GM23338 (cell line): ENCODE results near the gene EPHB2. TPM values are rescaled to one million over a fixed set of nuclear protein-coding genes. Genes with fewer than 3 reads are reported as not detected.

Experiments
- ATAC-seq: fragments of 200-7000 bp; cut with Tn5 transposase; 3 replicates; pipeline ENCODE4 v1.9.1; 2020
- DNase-seq: peaks from one replicate; pipeline ENCODE4 v3.0.0-alpha.2; 2015; ENCODE audit warnings: low spot score
- H2AFZ ChIP-seq: fragments of 200-600 bp; sonication (generic); 2 replicates; pipeline ENCODE4 v1.8.0; 2016; ENCODE audit warnings: antibody characterized with exemption, mild to moderate bottlenecking, moderate library complexity
- H3F3A ChIP-seq: fragments of 200-600 bp; sonication (generic); replicated peaks from 2 replicates; pipeline ENCODE4 v1.8.0; 2017; ENCODE audit warnings: antibody characterized with exemption, mixed run types, low read depth
- H3K27ac ChIP-seq: fragments of 200-600 bp; sonication (generic); 2 replicates; pipeline ENCODE4 v1.6.1; 2016; ENCODE audit warnings: low read depth
- H3K27me3 ChIP-seq: fragments of 200-600 bp; sonication (generic); 2 replicates; pipeline ENCODE4 v1.8.0; 2016; ENCODE audit warnings: mild to moderate bottlenecking, mixed run types, moderate library complexity; ENCODE audit not compliant: insufficient read depth
- H3K36me3 ChIP-seq: fragments of 200-600 bp; sonication (generic); 2 replicates; pipeline ENCODE4 v1.8.0; 2016; ENCODE audit warnings: mild to moderate bottlenecking; ENCODE audit not compliant: insufficient read depth
- H3K4me1 ChIP-seq: fragments of 200-600 bp; sonication (generic); 2 replicates; pipeline ENCODE4 v1.8.0; 2016; ENCODE audit warnings: mild to moderate bottlenecking, moderate library complexity; ENCODE audit not compliant: insufficient read depth
- H3K4me2 ChIP-seq: fragments of 200-600 bp; sonication (generic); 2 replicates; pipeline ENCODE4 v1.7.1; 2017; ENCODE audit warnings: mixed run types
- H3K4me3 ChIP-seq: fragments of 200-600 bp; sonication (generic); 2 replicates; pipeline ENCODE4 v1.6.1; 2016; ENCODE audit warnings: mixed run types
- H3K79me2 ChIP-seq: fragments of 200-600 bp; sonication (generic); replicated peaks from 2 replicates; pipeline ENCODE4 v1.8.0; 2017; ENCODE audit warnings: mild to moderate bottlenecking; ENCODE audit not compliant: insufficient read depth
- H3K9me2 ChIP-seq: fragments of 200-600 bp; sonication (generic); 2 replicates; pipeline ENCODE4 v1.8.0; 2017; ENCODE audit not compliant: insufficient read depth
- H4K20me1 ChIP-seq: fragments of 200-600 bp; sonication (generic); replicated peaks from 2 replicates; pipeline ENCODE4 v1.8.0; 2017; ENCODE audit warnings: mild to moderate bottlenecking; ENCODE audit not compliant: insufficient read depth
- H3K27ac Mint-ChIP-seq: 2 replicates; pipeline ENCODE4 v1.8.0; 2020; ENCODE audit warnings: inconsistent platforms, mild to moderate bottlenecking, moderate library complexity, mixed read lengths
- H3K27me3 Mint-ChIP-seq: 3 replicates; pipeline ENCODE4 v1.8.0; 2022; ENCODE audit warnings: low read depth, mild to moderate bottlenecking, moderate library complexity, mixed read lengths, inconsistent platforms; ENCODE audit not compliant: insufficient read depth, poor library complexity
- H3K36me3 Mint-ChIP-seq: 3 replicates; pipeline ENCODE4 v1.8.0; 2021; ENCODE audit warnings: low read depth, mild to moderate bottlenecking, inconsistent platforms, moderate library complexity, mixed read lengths
- H3K4me1 Mint-ChIP-seq: 3 replicates; pipeline ENCODE4 v1.8.0; 2020; ENCODE audit warnings: mild to moderate bottlenecking, inconsistent platforms, mixed read lengths
- H3K4me3 Mint-ChIP-seq: 3 replicates; pipeline ENCODE4 v1.8.0; 2021; ENCODE audit warnings: moderate library complexity, mild to moderate bottlenecking, inconsistent platforms, mixed read lengths
- H3K9me3 Mint-ChIP-seq: 3 replicates; pipeline ENCODE4 v1.8.0; 2020; ENCODE audit warnings: moderate library complexity, mild to moderate bottlenecking, inconsistent platforms, mixed read lengths
- CREB1 ChIP-seq: fragments of 250-450 bp; sonication (Bioruptor Pico); IDR thresholded peaks from 2 replicates; pipeline ENCODE4 v1.5.0; 2020; ENCODE audit warnings: low read depth, mild to moderate bottlenecking, moderate library complexity
- EZH2 ChIP-seq: fragments of 200-600 bp; sonication (generic); IDR thresholded peaks from one replicate; pipeline ENCODE4 v1.8.0; 2017; ENCODE audit warnings: antibody characterized with exemption, mild to moderate bottlenecking, low read depth; ENCODE audit not compliant: unreplicated experiment
- EZH2phosphoT487 ChIP-seq: fragments of 200-600 bp; sonication (generic); IDR thresholded peaks from one replicate; pipeline ENCODE4 v1.8.1; 2018; ENCODE audit warnings: antibody characterized with exemption; ENCODE audit not compliant: unreplicated experiment
- POLR2AphosphoS5 ChIP-seq: IDR thresholded peaks from 2 replicates; pipeline ENCODE4 v1.6.1; 2016; ENCODE audit warnings: antibody characterized with exemption, low read depth
- STAT1 ChIP-seq: IDR thresholded peaks from one replicate; pipeline ENCODE4 v1.6.1; 2016; ENCODE audit warnings: antibody characterized with exemption; ENCODE audit not compliant: unreplicated experiment
- ZNF331 ChIP-seq: fragments of 250-450 bp; sonication (Bioruptor Pico); IDR thresholded peaks from 2 replicates; pipeline ENCODE4 v1.5.0; 2020; ENCODE audit warnings: low read depth, mild to moderate bottlenecking, moderate library complexity
- polyA plus RNA-seq: library from polyadenylated mRNA; unstranded; fragments of >200 nt; fragmentation: Nextera tagmentation; extraction: Ambion mirVana; gene quantifications from 2 replicates; pipeline ENCODE4 v1.2.1, GENCODE V29; 2016
- total RNA-seq: library from RNA; depleted of rRNA; stranded (reverse); fragments of >200 nt; shearing (Covaris generic); gene quantifications from 2 replicates; pipeline ENCODE4 v1.2.3, GENCODE V29; 2014
- TF ChIP-seq, protein P1 (sequence below): fragments of 250-450 bp; sonication (Bioruptor Pico); IDR thresholded peaks from 2 replicates; pipeline ENCODE4 v1.5.0; 2020; ENCODE audit warnings: mild to moderate bottlenecking, moderate library complexity
- TF ChIP-seq, protein P2 (sequence below), 2 experiments: fragments of 200-600 bp in 1 of 2; sonication (generic) in 1 of 2; conservative IDR thresholded peaks; 2 replicates each; pipeline versions ENCODE4 v1.5.1 to v1.6.1; 2016 to 2017; ENCODE audit warnings: antibody characterized with exemption in 2 of 2, low read depth in 2 of 2, mild to moderate bottlenecking in 2 of 2, moderate library complexity in 1 of 2

The EPHB2 gene
- total and polyA plus RNA-seq, 2 experiments from 2014 or later: 4.1 to 20.1 TPM

DNA sequence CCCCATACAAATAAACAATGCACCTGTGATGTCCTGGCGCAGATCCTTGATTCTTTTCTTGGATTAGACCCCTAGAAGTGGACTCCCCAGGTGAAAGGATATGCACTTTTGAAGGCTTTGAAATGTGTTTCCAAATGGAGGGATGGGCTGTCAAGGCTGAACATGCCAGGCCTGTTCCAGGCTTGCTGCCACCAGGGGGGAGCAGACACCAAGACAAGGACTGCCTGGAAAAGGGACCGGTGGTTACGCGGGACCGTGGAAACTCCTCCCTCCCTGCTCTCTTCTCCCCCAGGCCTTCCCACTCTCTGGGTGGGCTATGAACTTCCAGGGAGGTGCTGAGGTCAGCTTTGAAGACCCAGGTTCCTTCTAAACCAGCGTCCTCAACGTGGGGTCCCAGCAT, 44.9 kb upstream of the EPHB2 start:
- Histone ChIP-seq H3K4me2 (no peak overlapping the region), H2AFZ (peak overlapping the region; percentile 92; the same call in 1 of the 2 replicates)
- peaks cover 12% of the 10 kb centered on the region for H3K27me3 Mint-ChIP-seq

More for the DNA sequence above, 44.9 kb upstream of the EPHB2 start:
- Histone ChIP-seq H3K4me3 (no peak overlapping the region), H4K20me1 (no peaks in the 10 kb centered on the region), H3K36me3 (no peaks in the 10 kb centered on the region), H3K9me2 (no peaks in the 10 kb centered on the region), H3K79me2 (no peaks in the 10 kb centered on the region), H3F3A (no peaks in the 10 kb centered on the region), H3K27ac (no peak overlapping the region), H3K27me3 (no peaks in the 10 kb centered on the region), H3K4me1 (no peaks in the 10 kb centered on the region)
- DNase-seq (peak; percentile 80), ATAC-seq (peak; percentile 73)
- TF ChIP-seq CREB1 (CRISPR knock-in tag): no peak
- TF ChIP-seq POLR2AphosphoS5: no peak
- TF ChIP-seq, protein P1, sequence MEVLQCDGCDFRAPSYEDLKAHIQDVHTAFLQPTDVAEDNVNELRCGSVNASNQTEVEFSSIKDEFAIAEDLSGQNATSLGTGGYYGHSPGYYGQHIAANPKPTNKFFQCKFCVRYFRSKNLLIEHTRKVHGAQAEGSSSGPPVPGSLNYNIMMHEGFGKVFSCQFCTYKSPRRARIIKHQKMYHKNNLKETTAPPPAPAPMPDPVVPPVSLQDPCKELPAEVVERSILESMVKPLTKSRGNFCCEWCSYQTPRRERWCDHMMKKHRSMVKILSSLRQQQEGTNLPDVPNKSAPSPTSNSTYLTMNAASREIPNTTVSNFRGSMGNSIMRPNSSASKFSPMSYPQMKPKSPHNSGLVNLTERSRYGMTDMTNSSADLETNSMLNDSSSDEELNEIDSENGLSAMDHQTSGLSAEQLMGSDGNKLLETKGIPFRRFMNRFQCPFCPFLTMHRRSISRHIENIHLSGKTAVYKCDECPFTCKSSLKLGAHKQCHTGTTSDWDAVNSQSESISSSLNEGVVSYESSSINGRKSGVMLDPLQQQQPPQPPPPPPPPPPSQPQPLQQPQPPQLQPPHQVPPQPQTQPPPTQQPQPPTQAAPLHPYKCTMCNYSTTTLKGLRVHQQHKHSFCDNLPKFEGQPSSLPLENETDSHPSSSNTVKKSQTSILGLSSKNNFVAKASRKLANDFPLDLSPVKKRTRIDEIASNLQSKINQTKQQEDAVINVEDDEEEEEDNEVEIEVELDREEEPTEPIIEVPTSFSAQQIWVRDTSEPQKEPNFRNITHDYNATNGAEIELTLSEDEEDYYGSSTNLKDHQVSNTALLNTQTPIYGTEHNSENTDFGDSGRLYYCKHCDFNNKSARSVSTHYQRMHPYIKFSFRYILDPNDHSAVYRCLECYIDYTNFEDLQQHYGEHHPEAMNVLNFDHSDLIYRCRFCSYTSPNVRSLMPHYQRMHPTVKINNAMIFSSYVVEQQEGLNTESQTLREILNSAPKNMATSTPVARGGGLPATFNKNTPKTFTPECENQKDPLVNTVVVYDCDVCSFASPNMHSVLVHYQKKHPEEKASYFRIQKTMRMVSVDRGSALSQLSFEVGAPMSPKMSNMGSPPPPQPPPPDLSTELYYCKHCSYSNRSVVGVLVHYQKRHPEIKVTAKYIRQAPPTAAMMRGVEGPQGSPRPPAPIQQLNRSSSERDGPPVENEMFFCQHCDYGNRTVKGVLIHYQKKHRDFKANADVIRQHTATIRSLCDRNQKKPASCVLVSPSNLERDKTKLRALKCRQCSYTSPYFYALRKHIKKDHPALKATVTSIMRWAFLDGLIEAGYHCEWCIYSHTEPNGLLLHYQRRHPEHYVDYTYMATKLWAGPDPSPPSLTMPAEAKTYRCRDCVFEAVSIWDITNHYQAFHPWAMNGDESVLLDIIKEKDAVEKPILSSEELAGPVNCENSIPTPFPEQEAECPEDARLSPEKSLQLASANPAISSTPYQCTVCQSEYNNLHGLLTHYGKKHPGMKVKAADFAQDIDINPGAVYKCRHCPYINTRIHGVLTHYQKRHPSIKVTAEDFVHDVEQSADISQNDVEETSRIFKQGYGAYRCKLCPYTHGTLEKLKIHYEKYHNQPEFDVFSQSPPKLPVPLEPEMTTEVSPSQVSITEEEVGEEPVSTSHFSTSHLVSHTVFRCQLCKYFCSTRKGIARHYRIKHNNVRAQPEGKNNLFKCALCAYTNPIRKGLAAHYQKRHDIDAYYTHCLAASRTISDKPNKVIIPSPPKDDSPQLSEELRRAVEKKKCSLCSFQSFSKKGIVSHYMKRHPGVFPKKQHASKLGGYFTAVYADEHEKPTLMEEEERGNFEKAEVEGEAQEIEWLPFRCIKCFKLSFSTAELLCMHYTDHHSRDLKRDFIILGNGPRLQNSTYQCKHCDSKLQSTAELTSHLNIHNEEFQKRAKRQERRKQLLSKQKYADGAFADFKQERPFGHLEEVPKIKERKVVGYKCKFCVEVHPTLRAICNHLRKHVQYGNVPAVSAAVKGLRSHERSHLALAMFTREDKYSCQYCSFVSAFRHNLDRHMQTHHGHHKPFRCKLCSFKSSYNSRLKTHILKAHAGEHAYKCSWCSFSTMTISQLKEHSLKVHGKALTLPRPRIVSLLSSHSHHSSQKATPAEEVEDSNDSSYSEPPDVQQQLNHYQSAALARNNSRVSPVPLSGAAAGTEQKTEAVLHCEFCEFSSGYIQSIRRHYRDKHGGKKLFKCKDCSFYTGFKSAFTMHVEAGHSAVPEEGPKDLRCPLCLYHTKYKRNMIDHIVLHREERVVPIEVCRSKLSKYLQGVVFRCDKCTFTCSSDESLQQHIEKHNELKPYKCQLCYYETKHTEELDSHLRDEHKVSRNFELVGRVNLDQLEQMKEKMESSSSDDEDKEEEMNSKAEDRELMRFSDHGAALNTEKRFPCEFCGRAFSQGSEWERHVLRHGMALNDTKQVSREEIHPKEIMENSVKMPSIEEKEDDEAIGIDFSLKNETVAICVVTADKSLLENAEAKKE (CRISPR knock-in tag): no peak
- no peak for TF ChIP-seq STAT1
- TF ChIP-seq EZH2: no peak
- TF ChIP-seq EZH2phosphoT487: no peak
- TF ChIP-seq, protein P2, sequence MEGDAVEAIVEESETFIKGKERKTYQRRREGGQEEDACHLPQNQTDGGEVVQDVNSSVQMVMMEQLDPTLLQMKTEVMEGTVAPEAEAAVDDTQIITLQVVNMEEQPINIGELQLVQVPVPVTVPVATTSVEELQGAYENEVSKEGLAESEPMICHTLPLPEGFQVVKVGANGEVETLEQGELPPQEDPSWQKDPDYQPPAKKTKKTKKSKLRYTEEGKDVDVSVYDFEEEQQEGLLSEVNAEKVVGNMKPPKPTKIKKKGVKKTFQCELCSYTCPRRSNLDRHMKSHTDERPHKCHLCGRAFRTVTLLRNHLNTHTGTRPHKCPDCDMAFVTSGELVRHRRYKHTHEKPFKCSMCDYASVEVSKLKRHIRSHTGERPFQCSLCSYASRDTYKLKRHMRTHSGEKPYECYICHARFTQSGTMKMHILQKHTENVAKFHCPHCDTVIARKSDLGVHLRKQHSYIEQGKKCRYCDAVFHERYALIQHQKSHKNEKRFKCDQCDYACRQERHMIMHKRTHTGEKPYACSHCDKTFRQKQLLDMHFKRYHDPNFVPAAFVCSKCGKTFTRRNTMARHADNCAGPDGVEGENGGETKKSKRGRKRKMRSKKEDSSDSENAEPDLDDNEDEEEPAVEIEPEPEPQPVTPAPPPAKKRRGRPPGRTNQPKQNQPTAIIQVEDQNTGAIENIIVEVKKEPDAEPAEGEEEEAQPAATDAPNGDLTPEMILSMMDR (conservative IDR thresholded peaks at IDR 0.05; ENCODE audit: low read depth in 2 of 2): peak; percentile 78 to 91
- TF ChIP-seq ZNF331 (CRISPR knock-in tag): no peak
- peaks cover 3% of the 10 kb centered on the region; the same call in 2 of the 3 replicates for H3K4me1 Mint-ChIP-seq
- H3K36me3 Mint-ChIP-seq: no peaks in the 10 kb centered on the region
- H3K4me3 Mint-ChIP-seq: no peak overlapping the region
- H3K9me3 Mint-ChIP-seq: no peaks in the 10 kb centered on the region
- H3K27ac Mint-ChIP-seq: no peak overlapping the region
